ENCODE results near the gene MFSD1.

MFSD1 gene

DNA sequence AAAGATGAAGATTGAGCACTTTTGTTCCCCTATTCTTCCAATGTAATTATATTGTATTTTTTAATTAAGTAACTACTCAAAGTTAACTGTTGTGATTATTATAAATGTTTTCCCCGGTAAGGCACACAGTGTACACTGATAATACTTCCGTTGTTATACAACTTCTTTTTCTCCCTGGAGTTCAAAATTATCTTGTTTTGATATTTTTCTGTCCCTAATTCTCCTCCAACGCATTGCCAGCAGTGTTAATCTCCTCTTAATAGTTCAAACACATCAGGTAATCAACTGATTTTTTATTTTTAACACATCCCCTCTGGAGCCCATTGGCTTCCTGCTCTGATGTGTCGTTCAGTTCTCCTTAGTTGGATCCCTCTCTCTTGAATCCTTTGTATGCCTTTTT is 32.3 kb upstream of the MFSD1 start:
- no peak for ATAC-seq
- TF ChIP-seq TOX (CRISPR knock-in tag; IDR thresholded peaks at IDR 0.05; ENCODE audit: borderline replicate concordance): no peak

DNA sequence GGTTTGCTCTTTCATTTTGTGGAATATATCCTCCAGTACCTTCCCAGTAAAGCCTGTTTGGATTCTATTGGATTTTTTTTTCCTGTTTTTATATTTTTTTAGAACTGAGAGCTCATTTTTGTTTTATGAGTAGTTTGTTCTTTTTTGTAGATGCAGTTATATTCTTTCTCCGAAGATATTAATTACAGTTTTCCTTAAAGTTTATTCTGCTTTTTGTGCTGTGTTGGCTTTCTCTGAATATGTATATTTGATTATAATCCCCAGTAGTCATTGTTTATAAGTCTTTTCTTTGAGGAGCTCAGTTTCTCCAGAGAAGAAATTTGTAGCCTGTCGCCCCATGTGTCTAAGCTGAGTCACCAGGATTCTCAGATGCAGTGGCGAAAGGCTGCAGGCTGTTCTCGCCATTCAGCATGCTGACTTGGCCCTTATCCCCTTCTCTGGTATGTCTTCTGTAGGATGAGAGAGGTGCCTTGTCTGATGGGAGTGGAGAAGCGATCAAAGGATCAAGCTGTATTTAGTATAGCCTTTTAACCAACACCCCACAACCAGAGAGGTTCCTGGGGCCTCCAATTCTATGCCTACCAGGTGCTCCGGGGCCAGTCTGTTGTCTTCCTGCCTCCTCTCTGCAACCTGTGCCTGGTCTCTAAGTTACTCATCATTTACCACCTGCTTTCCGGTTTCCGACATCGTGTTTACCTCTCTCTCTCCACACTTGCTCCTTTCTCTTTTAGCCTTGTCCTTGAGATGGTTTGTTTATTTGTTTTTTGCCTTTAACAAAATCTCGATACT is 31.7 kb upstream of the MFSD1 start:
- TF ChIP-seq OSR1 (CRISPR knock-in tag; IDR thresholded peaks at IDR 0.05): peak; percentile 58; the same call in 1 of the 2 replicates
- TF ChIP-seq, protein P1, sequence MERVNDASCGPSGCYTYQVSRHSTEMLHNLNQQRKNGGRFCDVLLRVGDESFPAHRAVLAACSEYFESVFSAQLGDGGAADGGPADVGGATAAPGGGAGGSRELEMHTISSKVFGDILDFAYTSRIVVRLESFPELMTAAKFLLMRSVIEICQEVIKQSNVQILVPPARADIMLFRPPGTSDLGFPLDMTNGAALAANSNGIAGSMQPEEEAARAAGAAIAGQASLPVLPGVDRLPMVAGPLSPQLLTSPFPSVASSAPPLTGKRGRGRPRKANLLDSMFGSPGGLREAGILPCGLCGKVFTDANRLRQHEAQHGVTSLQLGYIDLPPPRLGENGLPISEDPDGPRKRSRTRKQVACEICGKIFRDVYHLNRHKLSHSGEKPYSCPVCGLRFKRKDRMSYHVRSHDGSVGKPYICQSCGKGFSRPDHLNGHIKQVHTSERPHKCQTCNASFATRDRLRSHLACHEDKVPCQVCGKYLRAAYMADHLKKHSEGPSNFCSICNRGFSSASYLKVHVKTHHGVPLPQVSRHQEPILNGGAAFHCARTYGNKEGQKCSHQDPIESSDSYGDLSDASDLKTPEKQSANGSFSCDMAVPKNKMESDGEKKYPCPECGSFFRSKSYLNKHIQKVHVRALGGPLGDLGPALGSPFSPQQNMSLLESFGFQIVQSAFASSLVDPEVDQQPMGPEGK (CRISPR knock-in tag; IDR thresholded peaks at IDR 0.05; ENCODE audit: borderline replicate concordance): no peak
- ATAC-seq: 0 out of 3 replicates have a peak, but pooled peaks have one; percentile 13

DNA sequence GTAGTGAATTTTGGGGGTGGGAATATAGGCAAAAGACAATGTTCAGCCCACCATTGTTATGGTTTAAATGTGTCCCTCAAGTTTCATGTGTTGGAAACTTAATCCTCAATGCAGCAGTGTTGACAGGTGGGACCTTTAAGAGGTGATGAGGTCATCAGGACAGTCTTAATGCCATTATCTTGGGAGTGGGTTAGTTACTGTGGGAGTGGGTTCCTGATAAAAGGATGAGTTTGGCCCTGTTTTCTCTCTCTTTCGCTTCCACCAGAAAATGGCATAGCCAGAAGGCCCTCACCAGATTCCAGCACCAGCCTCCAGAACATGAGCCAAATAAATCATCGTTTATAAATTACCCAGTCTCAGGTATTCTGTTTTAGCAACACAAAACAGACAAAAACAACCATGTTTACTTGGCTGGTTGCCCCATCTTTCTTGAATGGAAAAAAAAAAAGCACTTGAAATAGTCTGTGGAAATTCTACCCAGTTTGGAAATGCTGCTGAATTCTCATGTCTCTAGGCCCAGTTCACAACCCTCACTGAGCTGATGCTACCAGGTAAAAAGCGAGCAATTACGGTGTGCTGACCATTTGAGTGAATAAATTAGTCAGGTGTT is 31.0 kb upstream of the MFSD1 start:
- ATAC-seq: no peak
- TF ChIP-seq BACH2 (CRISPR knock-in tag; IDR thresholded peaks at IDR 0.05; ENCODE audit: borderline replicate concordance) (no peak), CSDC2 (CRISPR knock-in tag; IDR thresholded peaks at IDR 0.05) (no peak), ESRRG (CRISPR knock-in tag; IDR thresholded peaks at IDR 0.05) (no peak), ZFP30 (CRISPR knock-in tag; IDR thresholded peaks at IDR 0.05) (no peak), PPARA (CRISPR knock-in tag; IDR thresholded peaks at IDR 0.05; ENCODE audit: borderline replicate concordance) (no peak), ZNF565 (CRISPR knock-in tag; conservative IDR thresholded peaks at IDR 0.05; ENCODE audit: low read depth) (no peak)
- TF ChIP-seq, protein P2, sequence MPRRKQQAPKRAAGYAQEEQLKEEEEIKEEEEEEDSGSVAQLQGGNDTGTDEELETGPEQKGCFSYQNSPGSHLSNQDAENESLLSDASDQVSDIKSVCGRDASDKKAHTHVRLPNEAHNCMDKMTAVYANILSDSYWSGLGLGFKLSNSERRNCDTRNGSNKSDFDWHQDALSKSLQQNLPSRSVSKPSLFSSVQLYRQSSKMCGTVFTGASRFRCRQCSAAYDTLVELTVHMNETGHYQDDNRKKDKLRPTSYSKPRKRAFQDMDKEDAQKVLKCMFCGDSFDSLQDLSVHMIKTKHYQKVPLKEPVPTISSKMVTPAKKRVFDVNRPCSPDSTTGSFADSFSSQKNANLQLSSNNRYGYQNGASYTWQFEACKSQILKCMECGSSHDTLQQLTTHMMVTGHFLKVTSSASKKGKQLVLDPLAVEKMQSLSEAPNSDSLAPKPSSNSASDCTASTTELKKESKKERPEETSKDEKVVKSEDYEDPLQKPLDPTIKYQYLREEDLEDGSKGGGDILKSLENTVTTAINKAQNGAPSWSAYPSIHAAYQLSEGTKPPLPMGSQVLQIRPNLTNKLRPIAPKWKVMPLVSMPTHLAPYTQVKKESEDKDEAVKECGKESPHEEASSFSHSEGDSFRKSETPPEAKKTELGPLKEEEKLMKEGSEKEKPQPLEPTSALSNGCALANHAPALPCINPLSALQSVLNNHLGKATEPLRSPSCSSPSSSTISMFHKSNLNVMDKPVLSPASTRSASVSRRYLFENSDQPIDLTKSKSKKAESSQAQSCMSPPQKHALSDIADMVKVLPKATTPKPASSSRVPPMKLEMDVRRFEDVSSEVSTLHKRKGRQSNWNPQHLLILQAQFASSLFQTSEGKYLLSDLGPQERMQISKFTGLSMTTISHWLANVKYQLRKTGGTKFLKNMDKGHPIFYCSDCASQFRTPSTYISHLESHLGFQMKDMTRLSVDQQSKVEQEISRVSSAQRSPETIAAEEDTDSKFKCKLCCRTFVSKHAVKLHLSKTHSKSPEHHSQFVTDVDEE (CRISPR knock-in tag; IDR thresholded peaks at IDR 0.05): no peak
- TF ChIP-seq, protein P1 (CRISPR knock-in tag; IDR thresholded peaks at IDR 0.05; ENCODE audit: borderline replicate concordance): no peak

DNA sequence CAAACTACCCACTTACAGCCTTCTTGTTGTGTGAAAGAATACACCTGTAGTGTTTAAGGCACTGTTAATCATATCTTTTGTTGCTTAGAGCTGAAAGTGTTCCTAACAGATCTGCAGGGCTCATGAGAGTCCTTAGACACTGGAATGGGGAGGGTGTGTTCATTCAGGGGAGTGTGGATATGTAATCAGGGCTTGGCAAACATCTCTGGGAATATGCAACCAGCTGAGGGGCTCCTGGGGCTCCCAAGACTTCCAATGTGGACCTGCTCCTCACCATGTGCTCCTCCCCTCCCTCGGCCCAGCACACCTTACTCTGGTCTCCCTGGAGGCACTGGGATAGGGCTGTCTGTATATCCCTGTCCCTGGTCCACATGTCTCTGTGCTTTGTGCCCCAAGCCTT is 30.3 kb upstream of the MFSD1 start:
- TF ChIP-seq, protein P1 (CRISPR knock-in tag; IDR thresholded peaks at IDR 0.05; ENCODE audit: borderline replicate concordance): no peak
- TF ChIP-seq, protein P3, sequence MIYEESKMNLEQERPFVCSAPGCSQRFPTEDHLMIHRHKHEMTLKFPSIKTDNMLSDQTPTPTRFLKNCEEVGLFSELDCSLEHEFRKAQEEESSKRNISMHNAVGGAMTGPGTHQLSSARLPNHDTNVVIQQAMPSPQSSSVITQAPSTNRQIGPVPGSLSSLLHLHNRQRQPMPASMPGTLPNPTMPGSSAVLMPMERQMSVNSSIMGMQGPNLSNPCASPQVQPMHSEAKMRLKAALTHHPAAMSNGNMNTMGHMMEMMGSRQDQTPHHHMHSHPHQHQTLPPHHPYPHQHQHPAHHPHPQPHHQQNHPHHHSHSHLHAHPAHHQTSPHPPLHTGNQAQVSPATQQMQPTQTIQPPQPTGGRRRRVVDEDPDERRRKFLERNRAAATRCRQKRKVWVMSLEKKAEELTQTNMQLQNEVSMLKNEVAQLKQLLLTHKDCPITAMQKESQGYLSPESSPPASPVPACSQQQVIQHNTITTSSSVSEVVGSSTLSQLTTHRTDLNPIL (CRISPR knock-in tag; IDR thresholded peaks at IDR 0.05; ENCODE audit: low read depth): no peak
- TF ChIP-seq ZNF70 (CRISPR knock-in tag; IDR thresholded peaks at IDR 0.05) (no peak), PPARA (CRISPR knock-in tag; IDR thresholded peaks at IDR 0.05; ENCODE audit: borderline replicate concordance) (no peak), BACH2 (CRISPR knock-in tag; IDR thresholded peaks at IDR 0.05; ENCODE audit: borderline replicate concordance) (no peak), ZNF8 (CRISPR knock-in tag; IDR thresholded peaks at IDR 0.05) (no peak), ARNTL (CRISPR knock-in tag; IDR thresholded peaks at IDR 0.05; ENCODE audit: borderline replicate concordance, low read depth) (no peak)
- no peak for ATAC-seq
